Rectal smooth muscle tissue (tissue), 1 donor: Measurements from ENCODE around the gene CYBRD1.

ENCODE experiments used
- H3K27ac ChIP-seq: one replicate; pipeline ENCODE4 v1.7.0; 2013; ENCODE audit warnings: low read depth, low read length, inconsistent platforms
- H3K27me3 ChIP-seq: one replicate; pipeline ENCODE4 v1.7.0; 2013; ENCODE audit warnings: low read length; ENCODE audit not compliant: control insufficient read depth, insufficient read depth
- H3K36me3 ChIP-seq: one replicate; pipeline ENCODE4 v1.7.0; 2013; ENCODE audit warnings: low read length; ENCODE audit not compliant: control insufficient read depth, insufficient read depth
- H3K4me1 ChIP-seq: one replicate; pipeline ENCODE4 v1.7.0; 2013; ENCODE audit warnings: low read length; ENCODE audit not compliant: control insufficient read depth, insufficient read depth
- H3K4me3 ChIP-seq: one replicate; pipeline ENCODE4 v1.7.0; 2013; ENCODE audit warnings: low read length
- H3K9ac ChIP-seq: one replicate; pipeline ENCODE4 v1.7.0; 2013; ENCODE audit warnings: low read length

Gene CYBRD1

GRCh38 chr2:171595456-171595855, 73.2 kb downstream of the CYBRD1 start:
- Histone ChIP-seq H3K27me3 (no peaks in the 10 kb centered on the region), H3K27ac (no peak overlapping the region), H3K4me3 (no peak overlapping the region), H3K9ac (no peak overlapping the region), H3K36me3 (no peaks in the 10 kb centered on the region), H3K4me1 (no peaks in the 10 kb centered on the region)

- Histone ChIP-seq H3K4me1 (no peaks in the 10 kb centered on the region), H3K4me3 (no peak overlapping the region), H3K36me3 (no peaks in the 10 kb centered on the region), H3K27me3 (no peaks in the 10 kb centered on the region), H3K9ac (no peak overlapping the region), H3K27ac (no peak overlapping the region)
These were observed 73.6 kb downstream of the CYBRD1 start for GRCh38 chr2:171595896-171596295.

- Histone ChIP-seq H3K27me3 (no peaks in the 10 kb centered on the region), H3K9ac (no peak overlapping the region), H3K27ac (no peak overlapping the region), H3K4me1 (no peaks in the 10 kb centered on the region), H3K4me3 (no peak overlapping the region), H3K36me3 (no peaks in the 10 kb centered on the region)
These were observed 76.5 kb downstream of the CYBRD1 start for GRCh38 chr2:171598713-171599319.

GRCh38 chr2:171600126-171600525, 77.9 kb downstream of the CYBRD1 start:
- H3K27me3 ChIP-seq: no peaks in the 10 kb centered on the region
- H3K9ac ChIP-seq: no peak overlapping the region
- no peak overlapping the region for H3K4me3 ChIP-seq
- H3K4me1 ChIP-seq: no peaks in the 10 kb centered on the region
- H3K36me3 ChIP-seq: no peaks in the 10 kb centered on the region
- H3K27ac ChIP-seq: no peak overlapping the region

- no peaks in the 10 kb centered on the region for H3K4me1 ChIP-seq
These were observed 80.1 kb downstream of the CYBRD1 start for GRCh38 chr2:171602352-171602751.

More at GRCh38 chr2:171602352-171602751, 80.1 kb downstream of the CYBRD1 start:
- Histone ChIP-seq H3K4me3 (no peak overlapping the region), H3K27ac (no peak overlapping the region), H3K36me3 (no peaks in the 10 kb centered on the region), H3K27me3 (no peaks in the 10 kb centered on the region), H3K9ac (no peak overlapping the region)
